Astrocyte (in vitro differentiated cells and primary cell): Measurements from ENCODE around the gene LSM2. TPM values are rescaled to one million over a fixed set of nuclear protein-coding genes. Genes with fewer than 3 reads are reported as not detected.

Experiments
- DNase-seq: peaks from one replicate; pipeline ENCODE4 v3.0.0-alpha.2; 2010; ENCODE audit warnings: low read depth
- FAIRE-seq: peaks from 2 replicates; lab custom pipeline; 2011; peaks lifted over from hg19 to GRCh38; lab: Jason Lieb, UNC
- H2AFZ ChIP-seq: 2 replicates; pipeline ENCODE4 v1.6.0; 2012; ENCODE audit warnings: low read depth, low read length, inconsistent platforms
- H3K27ac ChIP-seq: 2 replicates; pipeline ENCODE4 v1.5.1; 2011; ENCODE audit warnings: low read depth, low read length, inconsistent platforms
- H3K27me3 ChIP-seq: 2 replicates; pipeline ENCODE4 v1.6.0; 2011; ENCODE audit warnings: low read length, inconsistent platforms; ENCODE audit not compliant: insufficient read depth
- H3K36me3 ChIP-seq: 2 replicates; pipeline ENCODE4 v1.5.1; 2011; ENCODE audit warnings: low read length, inconsistent platforms; ENCODE audit not compliant: insufficient read depth
- H3K4me1 ChIP-seq: 2 replicates; pipeline ENCODE4 v1.5.1; 2011; ENCODE audit warnings: low read length, inconsistent platforms; ENCODE audit not compliant: insufficient read depth
- H3K4me2 ChIP-seq: 2 replicates; pipeline ENCODE4 v1.6.0; 2012; ENCODE audit warnings: low read length, inconsistent platforms
- H3K4me3 ChIP-seq: 2 replicates; pipeline ENCODE4 v1.5.1; 2011; ENCODE audit warnings: low read depth, mild to moderate bottlenecking, low read length, inconsistent platforms; ENCODE audit not compliant: insufficient read depth
- H3K79me2 ChIP-seq: 2 replicates; pipeline ENCODE4 v1.6.0; 2012; ENCODE audit warnings: mild to moderate bottlenecking, low read length, inconsistent platforms; ENCODE audit not compliant: insufficient read depth
- H3K9ac ChIP-seq: 2 replicates; pipeline ENCODE4 v1.6.0; 2012; ENCODE audit warnings: mild to moderate bottlenecking, low read length, inconsistent platforms
- H3K9me3 ChIP-seq: 2 replicates; pipeline ENCODE4 v1.5.1; 2012; ENCODE audit warnings: low read depth, mild to moderate bottlenecking, low read length, inconsistent platforms; ENCODE audit not compliant: insufficient read depth
- H4K20me1 ChIP-seq: 2 replicates; pipeline ENCODE4 v1.6.0; 2012; ENCODE audit warnings: low read length, inconsistent platforms; ENCODE audit not compliant: insufficient read depth
- H3K27ac Mint-ChIP-seq: one replicate; pipeline ENCODE4 v1.8.0; 2021; ENCODE audit warnings: mild to moderate bottlenecking, mixed read lengths; ENCODE audit not compliant: unreplicated experiment
- H3K27me3 Mint-ChIP-seq: one replicate; pipeline ENCODE4 v1.8.0; 2021; ENCODE audit warnings: low read depth, mixed read lengths; ENCODE audit not compliant: unreplicated experiment
- H3K36me3 Mint-ChIP-seq: one replicate; pipeline ENCODE4 v1.8.0; 2021; ENCODE audit warnings: low read depth, mixed read lengths; ENCODE audit not compliant: unreplicated experiment
- H3K4me1 Mint-ChIP-seq: one replicate; pipeline ENCODE4 v1.8.0; 2021; ENCODE audit warnings: low read depth, mixed read lengths; ENCODE audit not compliant: unreplicated experiment
- H3K4me3 Mint-ChIP-seq: one replicate; pipeline ENCODE4 v1.8.0; 2021; ENCODE audit warnings: mild to moderate bottlenecking, moderate library complexity, mixed read lengths; ENCODE audit not compliant: unreplicated experiment
- H3K9me3 Mint-ChIP-seq: one replicate; pipeline ENCODE4 v1.8.0; 2021; ENCODE audit warnings: mild to moderate bottlenecking, mixed read lengths; ENCODE audit not compliant: unreplicated experiment
- CTCF ChIP-seq: IDR thresholded peaks from 2 replicates; pipeline ENCODE4 v1.5.1; 2011; ENCODE audit warnings: low read depth, mild to moderate bottlenecking, inconsistent platforms, low read length, moderate library complexity; ENCODE audit not compliant: insufficient read depth
- EZH2 ChIP-seq: IDR thresholded peaks from 2 replicates; pipeline ENCODE4 v1.6.1; 2012; ENCODE audit warnings: mild to moderate bottlenecking, low read length, inconsistent platforms; ENCODE audit not compliant: insufficient read depth
- total RNA-seq: library from RNA; stranded (reverse); gene quantifications from 2 replicates; pipeline ENCODE4 v1.2.1, GENCODE V29; 2021

The LSM2 gene
- total RNA-seq, 1 donor from 2014 or later, result 43.8 TPM

- H3K36me3 ChIP-seq, result peaks cover 36% of the 10 kb centered on the region
- no peaks in the 10 kb centered on the region for H3K9me3 ChIP-seq
- H3K4me2 ChIP-seq, result peak overlapping the region; percentile 100
- no peaks in the 10 kb centered on the region for H3K9me3 Mint-ChIP-seq
- peak overlapping the region; percentile 91 for H3K9ac ChIP-seq
- peaks cover 14% of the 10 kb centered on the region for H3K4me1 Mint-ChIP-seq
- FAIRE-seq, result no peak
- H3K27ac Mint-ChIP-seq, result peak overlapping the region; percentile 13
- TF ChIP-seq EZH2 (no peak), CTCF (no peak)
- H3K27me3 ChIP-seq, result no peaks in the 10 kb centered on the region
- H4K20me1 ChIP-seq, result peaks cover 57% of the 10 kb centered on the region
- peaks cover 36% of the 10 kb centered on the region for H3K36me3 Mint-ChIP-seq
- no peak for DNase-seq
- H3K79me2 ChIP-seq, result peaks cover 50% of the 10 kb centered on the region
- no peak overlapping the region for H2AFZ ChIP-seq
- H3K27ac ChIP-seq, result peak overlapping the region; percentile 54
- H3K4me1 ChIP-seq, result peaks cover 29% of the 10 kb centered on the region
- peak overlapping the region; percentile 97 for H3K4me3 Mint-ChIP-seq
- no peaks in the 10 kb centered on the region for H3K27me3 Mint-ChIP-seq
- peak overlapping the region; percentile 93 for H3K4me3 ChIP-seq
Observed at GRCh38 chr6:31837369-31838113, 30.8 kb upstream of the LSM2 start.

- Histone ChIP-seq H3K36me3 (peaks cover 36% of the 10 kb centered on the region), H3K9me3 (no peaks in the 10 kb centered on the region), H2AFZ (no peak overlapping the region), H3K4me1 (peaks cover 29% of the 10 kb centered on the region), H4K20me1 (peaks cover 57% of the 10 kb centered on the region), H3K4me2 (peak overlapping the region; percentile 100), H3K9ac (peak overlapping the region; percentile 91), H3K79me2 (peaks cover 52% of the 10 kb centered on the region), H3K27ac (peak overlapping the region; percentile 54), H3K27me3 (no peaks in the 10 kb centered on the region), H3K4me3 (peak overlapping the region; percentile 93)
- FAIRE-seq, result no peak
- DNase-seq, result no peak
- Mint-ChIP-seq H3K4me1 (peaks cover 14% of the 10 kb centered on the region), H3K27ac (peak overlapping the region; percentile 75), H3K36me3 (peaks cover 36% of the 10 kb centered on the region), H3K27me3 (no peaks in the 10 kb centered on the region), H3K4me3 (peak overlapping the region; percentile 97), H3K9me3 (no peaks in the 10 kb centered on the region)
- TF ChIP-seq EZH2, result no peak
- no peak for TF ChIP-seq CTCF
Observed at GRCh38 chr6:31836474-31837368, 30.0 kb upstream of the LSM2 start.
